ENCODE measurements around the gene NPBWR2. TPM values are rescaled to one million over a fixed set of nuclear protein-coding genes. Genes with fewer than 3 reads are reported as not detected.

NPBWR2 gene
- total and polyA plus RNA-seq, 4 donors: not detected

DNA sequence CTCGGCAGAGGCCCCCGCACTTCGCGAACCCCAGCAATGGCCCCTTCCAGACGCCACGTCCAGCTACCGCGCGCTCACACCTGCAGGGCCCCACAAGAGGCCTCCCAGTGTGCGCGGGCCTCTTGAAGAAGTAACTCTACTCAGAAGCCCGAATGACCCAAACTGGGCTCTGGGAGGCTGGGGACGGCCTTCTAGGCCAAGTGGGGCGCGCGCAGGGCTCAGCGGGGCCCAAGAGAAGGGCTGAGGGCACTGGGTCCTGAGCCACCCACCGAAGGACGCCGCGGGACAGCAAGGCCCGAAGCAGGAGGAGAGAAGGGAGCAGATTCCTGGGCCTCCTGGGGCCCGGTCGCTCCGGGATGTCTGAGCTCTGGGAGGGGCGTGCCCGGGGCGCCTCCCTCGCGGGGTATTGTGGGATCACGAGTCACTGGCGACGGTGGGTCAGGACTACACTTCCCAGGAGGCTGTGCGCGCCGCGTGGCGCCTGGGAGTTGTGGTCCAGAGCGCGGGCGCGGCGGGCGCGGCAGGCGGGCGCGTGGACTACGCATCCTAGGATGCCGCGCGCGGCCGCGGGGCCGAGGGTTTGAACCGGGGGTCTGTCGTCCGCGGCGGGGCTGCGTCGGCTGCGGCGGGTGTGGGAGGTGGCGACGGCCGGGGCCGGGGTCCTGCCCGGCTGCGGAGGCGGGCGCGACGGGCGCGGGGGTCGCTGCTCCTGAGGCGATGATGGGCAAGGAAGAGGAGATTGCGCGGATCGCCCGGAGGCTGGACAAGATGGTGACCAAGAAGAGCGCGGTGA, 44.6 kb downstream of the NPBWR2 start, which contains the start of gene TCEA2:
Gene TCEA2 (plus strand): TSS at position 603 of the 793 bp plus-strand sequence. CDS start 115 bp downstream, at position 718.
- Histone ChIP-seq H3K27ac (ENCODE audit: low read depth in 1 of 2, low read length in 2 of 2) (peak within 1 kb of the TSS; percentile 31 to 35), H3K9me3 (ENCODE audit: control insufficient read depth, low read length) (no peaks in the 10 kb centered on the region), H3K36me3 (ENCODE audit: control insufficient read depth in 1 of 2, insufficient read depth in 2 of 2, low read length in 1 of 2) (no peaks in the 10 kb centered on the region), H3K4me3 (ENCODE audit: low read length in 2 of 2) (peak within 1 kb of the TSS; percentile 74 to 79), H3K27me3 (ENCODE audit: control insufficient read depth in 1 of 2, insufficient read depth in 2 of 2, low read length in 1 of 2) (no peaks in the 10 kb centered on the region), H3K4me1 (ENCODE audit: control insufficient read depth in 1 of 2, insufficient read depth in 2 of 2, low read length in 2 of 2) (no peaks in the 10 kb centered on the region)
- DNase-seq: peak; percentile 99
- peak; percentile 96 for ATAC-seq (ENCODE audit: low FRiP score)
- WGBS, 2 donors: 4 to 5% methylated on average over 61 to 85 of the region's 85 CpGs
- intact Hi-C loops (cut with DNase I): loop anchor here in 1 of 2 donors (2.0 kb wide), 1 partner anchor 82 kb away; the partner anchor contains the start of gene PRPF6

DNA sequence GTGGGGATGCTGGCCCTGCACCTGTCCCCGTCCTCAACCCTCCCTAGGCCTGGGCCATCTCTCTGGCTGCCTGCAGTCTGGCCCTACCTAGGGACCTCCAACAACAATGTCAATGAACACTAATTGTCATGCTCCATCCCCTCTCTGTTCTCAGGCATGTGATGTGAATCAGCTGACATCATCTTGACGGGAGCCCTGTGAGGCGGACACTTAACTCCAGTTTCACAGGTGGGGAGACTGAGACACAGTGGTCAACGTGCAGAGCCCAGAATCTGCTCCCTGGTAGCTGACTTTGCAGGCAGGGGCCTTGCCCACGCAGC, 45.1 kb downstream of the NPBWR2 start:
- H3K9me3 ChIP-seq (ENCODE audit: control insufficient read depth, low read length): no peaks in the 10 kb centered on the region
- ATAC-seq (ENCODE audit: low FRiP score) (no peak), DNase-seq (no peak)
- WGBS, 2 donors: 49 to 57% methylated on average over 5 of the region's 5 CpGs
- no peak overlapping the region for H3K27ac ChIP-seq (ENCODE audit: low read depth in 1 of 2, low read length in 2 of 2)
- intact Hi-C loops (cut with DNase I): loop anchor here in 1 of 2 donors (2.0 kb wide), 1 partner anchor 81 kb away; the partner anchor contains the start of gene PRPF6
- H3K4me3 ChIP-seq (ENCODE audit: low read length in 2 of 2): no peak overlapping the region
- H3K27me3 ChIP-seq (ENCODE audit: control insufficient read depth in 1 of 2, insufficient read depth in 2 of 2, low read length in 1 of 2): no peaks in the 10 kb centered on the region
- H3K36me3 ChIP-seq (ENCODE audit: control insufficient read depth in 1 of 2, insufficient read depth in 2 of 2, low read length in 1 of 2): no peaks in the 10 kb centered on the region
- no peaks in the 10 kb centered on the region for H3K4me1 ChIP-seq (ENCODE audit: control insufficient read depth in 1 of 2, insufficient read depth in 2 of 2, low read length in 2 of 2)

DNA sequence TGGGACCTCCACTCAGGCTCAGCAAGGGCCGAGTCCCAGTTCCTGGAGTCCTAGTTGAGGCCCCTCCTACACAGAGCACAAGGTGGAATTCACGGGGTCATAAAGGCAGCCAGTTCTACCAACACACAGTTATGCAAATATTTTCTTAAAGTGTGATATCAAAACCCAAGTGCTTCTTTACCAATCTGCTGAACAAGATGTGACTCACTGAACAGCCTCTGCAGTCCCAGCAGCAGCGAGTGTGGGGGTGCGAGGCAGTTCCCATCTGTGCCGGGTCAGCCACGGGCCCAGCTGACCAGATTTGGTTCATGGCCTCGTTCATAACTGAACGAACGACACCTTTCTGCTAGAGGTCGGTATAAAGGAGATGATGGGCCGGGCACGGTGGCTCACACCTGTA, 48.8 kb downstream of the NPBWR2 start:
- H3K4me3 ChIP-seq (ENCODE audit: low read length in 2 of 2): no peak overlapping the region
- ATAC-seq (ENCODE audit: low FRiP score) (no peak), DNase-seq (no peak)
- intact Hi-C loops (cut with DNase I): no loop called here
- no peaks in the 10 kb centered on the region for H3K4me1 ChIP-seq (ENCODE audit: control insufficient read depth in 1 of 2, insufficient read depth in 2 of 2, low read length in 2 of 2)
- no peaks in the 10 kb centered on the region for H3K36me3 ChIP-seq (ENCODE audit: control insufficient read depth in 1 of 2, insufficient read depth in 2 of 2, low read length in 1 of 2)
- no peak overlapping the region for H3K27ac ChIP-seq (ENCODE audit: low read depth in 1 of 2, low read length in 2 of 2)
- no peaks in the 10 kb centered on the region for H3K27me3 ChIP-seq (ENCODE audit: control insufficient read depth in 1 of 2, insufficient read depth in 2 of 2, low read length in 1 of 2)
- H3K9me3 ChIP-seq (ENCODE audit: control insufficient read depth, low read length): no peaks in the 10 kb centered on the region
- 79 to 88% methylated on average over 12 of the region's 12 CpGs for WGBS, 2 donors

- ATAC-seq (ENCODE audit: low FRiP score) (peak; percentile 70), DNase-seq (peak; percentile 81 to 91)
- Histone ChIP-seq H3K4me1 (ENCODE audit: control insufficient read depth in 1 of 2, insufficient read depth in 2 of 2, low read length in 2 of 2) (no peaks in the 10 kb centered on the region), H3K36me3 (ENCODE audit: control insufficient read depth in 1 of 2, insufficient read depth in 2 of 2, low read length in 1 of 2) (no peaks in the 10 kb centered on the region), H3K4me3 (ENCODE audit: low read length in 2 of 2) (no peak overlapping the region), H3K27me3 (ENCODE audit: control insufficient read depth in 1 of 2, insufficient read depth in 2 of 2, low read length in 1 of 2) (no peaks in the 10 kb centered on the region), H3K27ac (ENCODE audit: low read depth in 1 of 2, low read length in 2 of 2) (no peak overlapping the region), H3K9me3 (ENCODE audit: control insufficient read depth, low read length) (no peaks in the 10 kb centered on the region)
- intact Hi-C loops (cut with DNase I): no loop called here
- WGBS, 2 donors: 39 to 41% methylated on average over 33 of the region's 33 CpGs
Observed at GRCh38 chr20:64057628-64058498, 49.5 kb downstream of the NPBWR2 start.

DNA sequence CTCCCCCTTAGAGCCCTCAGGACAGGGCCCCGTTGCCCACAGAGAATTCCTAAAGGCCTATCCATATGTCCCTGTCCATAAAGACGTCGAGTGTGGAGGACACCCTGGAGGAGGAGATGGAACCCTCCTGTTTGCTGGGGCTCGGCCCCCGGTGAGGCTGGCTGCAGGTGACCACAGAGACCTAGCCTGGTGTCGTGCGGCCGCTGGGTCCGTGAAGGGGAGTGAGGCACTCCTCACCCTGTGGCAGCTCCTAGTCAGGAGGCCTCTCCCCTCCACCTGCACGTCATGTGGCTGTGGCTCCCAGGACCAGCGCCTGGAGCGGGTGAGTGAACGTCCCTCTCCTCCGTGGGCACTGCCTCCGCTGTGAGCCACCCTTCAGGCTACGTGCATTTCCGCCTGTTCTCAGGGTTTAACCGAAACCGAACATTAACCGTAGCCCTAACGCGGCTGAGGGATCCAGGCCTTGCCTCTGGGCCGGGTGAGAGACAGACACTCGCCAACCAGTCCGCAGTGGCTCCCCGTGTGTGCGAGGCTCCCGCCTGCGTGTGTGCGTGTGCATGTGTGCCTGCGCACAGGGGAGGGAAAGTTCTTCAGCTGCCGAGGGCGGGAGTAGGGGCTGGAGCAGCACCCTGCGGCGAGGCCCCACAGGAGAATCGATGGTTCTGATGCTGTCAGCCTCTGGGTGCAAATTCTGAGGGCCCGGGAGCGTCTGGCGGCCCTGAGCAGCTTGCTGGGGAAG, 50.3 kb downstream of the NPBWR2 start:
- no peaks in the 10 kb centered on the region for H3K27me3 ChIP-seq (ENCODE audit: control insufficient read depth in 1 of 2, insufficient read depth in 2 of 2, low read length in 1 of 2)
- ATAC-seq (ENCODE audit: low FRiP score): no peak

DNA sequence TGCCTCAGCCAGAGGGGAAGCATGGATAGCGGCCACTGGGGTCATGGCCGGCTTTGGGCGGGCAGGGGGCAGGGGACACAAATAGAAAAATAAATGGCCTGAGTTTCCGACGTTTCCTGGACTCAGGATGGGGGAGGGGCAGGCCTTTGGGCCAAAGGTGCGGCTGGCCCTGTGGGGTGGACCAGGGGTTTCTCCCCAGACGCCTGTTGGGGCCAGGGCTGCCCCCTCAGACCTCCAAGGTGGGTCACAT, 50.8 kb downstream of the NPBWR2 start:
- no peaks in the 10 kb centered on the region for H3K9me3 ChIP-seq (ENCODE audit: control insufficient read depth, low read length)
- DNase-seq (no peak), ATAC-seq (ENCODE audit: low FRiP score) (no peak)
- WGBS, 2 donors: 52 to 65% methylated on average over 7 of the region's 7 CpGs
- intact Hi-C loops (cut with DNase I): no loop called here
- no peaks in the 10 kb centered on the region for H3K27me3 ChIP-seq (ENCODE audit: control insufficient read depth in 1 of 2, insufficient read depth in 2 of 2, low read length in 1 of 2)
- H3K36me3 ChIP-seq (ENCODE audit: control insufficient read depth in 1 of 2, insufficient read depth in 2 of 2, low read length in 1 of 2): no peaks in the 10 kb centered on the region
- H3K4me3 ChIP-seq (ENCODE audit: low read length in 2 of 2): no peak overlapping the region
- no peak overlapping the region for H3K27ac ChIP-seq (ENCODE audit: low read depth in 1 of 2, low read length in 2 of 2)
- H3K4me1 ChIP-seq (ENCODE audit: control insufficient read depth in 1 of 2, insufficient read depth in 2 of 2, low read length in 2 of 2): no peaks in the 10 kb centered on the region

More for the DNA sequence above, 50.3 kb downstream of the NPBWR2 start:
- H3K4me3 ChIP-seq (ENCODE audit: low read length in 2 of 2): no peak overlapping the region
- DNase-seq: no peak
- no peaks in the 10 kb centered on the region for H3K9me3 ChIP-seq (ENCODE audit: control insufficient read depth, low read length)
- no peaks in the 10 kb centered on the region for H3K36me3 ChIP-seq (ENCODE audit: control insufficient read depth in 1 of 2, insufficient read depth in 2 of 2, low read length in 1 of 2)
- H3K27ac ChIP-seq (ENCODE audit: low read depth in 1 of 2, low read length in 2 of 2): no peak overlapping the region
- no peaks in the 10 kb centered on the region for H3K4me1 ChIP-seq (ENCODE audit: control insufficient read depth in 1 of 2, insufficient read depth in 2 of 2, low read length in 2 of 2)
- 72 to 74% methylated on average over 38 to 39 of the region's 39 CpGs for WGBS, 2 donors
- intact Hi-C loops (cut with DNase I): no loop called here

DNA sequence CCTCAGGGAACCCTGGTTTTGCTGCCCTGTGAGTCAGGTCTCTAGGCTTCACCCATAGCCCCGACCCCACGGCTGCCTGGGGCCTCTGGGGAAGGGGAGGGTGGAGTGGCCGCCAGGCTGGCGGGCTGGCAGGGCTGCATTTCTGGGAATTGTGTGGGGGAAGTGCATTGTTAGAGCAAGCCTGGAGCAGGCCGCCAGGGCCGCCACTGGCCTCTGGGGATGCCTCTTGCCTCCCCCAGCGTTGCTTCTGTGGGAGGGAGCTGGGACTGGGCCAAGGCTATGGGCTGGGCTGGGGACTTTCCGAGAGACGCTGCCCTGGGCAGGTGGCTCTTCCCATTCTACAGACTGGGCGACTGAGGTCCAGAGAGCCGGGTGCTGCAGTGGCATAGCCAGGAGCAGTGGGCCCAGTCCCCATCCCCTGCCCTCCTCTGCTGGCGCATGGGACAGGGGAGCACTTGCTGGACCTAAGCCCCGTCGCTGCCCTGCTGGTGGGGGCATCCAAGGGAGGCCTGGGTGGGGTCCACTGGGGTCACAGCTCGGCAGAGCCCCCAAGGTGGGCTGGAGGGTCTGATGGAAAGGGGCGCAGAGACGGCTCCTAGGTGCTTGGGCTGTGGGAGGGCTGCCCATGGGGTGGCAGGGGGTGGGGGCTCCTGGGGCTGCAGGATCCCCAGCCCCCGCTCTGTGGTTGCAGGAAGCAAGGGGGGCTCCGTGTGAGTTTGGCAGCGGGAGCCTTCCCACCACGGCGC, 51.3 kb downstream of the NPBWR2 start:
- Histone ChIP-seq H3K4me3 (ENCODE audit: low read length in 2 of 2) (no peak overlapping the region), H3K36me3 (ENCODE audit: control insufficient read depth in 1 of 2, insufficient read depth in 2 of 2, low read length in 1 of 2) (no peaks in the 10 kb centered on the region), H3K4me1 (ENCODE audit: control insufficient read depth in 1 of 2, insufficient read depth in 2 of 2, low read length in 2 of 2) (no peaks in the 10 kb centered on the region), H3K9me3 (ENCODE audit: control insufficient read depth, low read length) (no peaks in the 10 kb centered on the region), H3K27ac (ENCODE audit: low read depth in 1 of 2, low read length in 2 of 2) (no peak overlapping the region), H3K27me3 (ENCODE audit: control insufficient read depth in 1 of 2, insufficient read depth in 2 of 2, low read length in 1 of 2) (no peaks in the 10 kb centered on the region)
- intact Hi-C loops (cut with DNase I): no loop called here
- DNase-seq (no peak), ATAC-seq (ENCODE audit: low FRiP score) (peak; percentile 9)
- WGBS, 2 donors: 30 to 37% methylated on average over 21 to 22 of the region's 22 CpGs

DNA sequence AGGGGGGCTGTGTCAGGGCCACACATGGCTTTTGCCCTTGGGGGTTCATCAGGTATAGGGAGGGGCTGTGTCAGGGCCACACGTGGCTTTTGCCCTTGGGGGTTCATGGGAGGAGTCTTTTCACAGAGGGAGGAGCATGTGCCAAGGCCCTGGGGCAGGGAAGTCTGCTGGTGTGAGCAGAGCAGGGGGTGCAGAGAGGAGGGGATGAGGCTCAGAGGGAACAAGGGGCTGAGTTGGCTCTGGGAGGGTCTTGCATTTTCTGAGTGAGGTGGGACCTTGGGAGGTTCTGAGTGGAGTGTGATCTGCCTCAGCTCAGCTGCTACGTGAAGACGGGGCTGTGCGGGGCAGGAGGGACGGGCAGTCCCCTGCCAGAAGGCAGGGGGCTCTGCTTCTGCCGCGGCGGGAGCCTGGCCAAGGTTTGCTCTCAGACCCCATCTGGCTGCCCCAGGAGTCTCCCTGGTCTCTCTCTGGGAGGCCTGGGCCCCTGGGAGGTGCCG, 51.9 kb downstream of the NPBWR2 start:
- no peaks in the 10 kb centered on the region for H3K27me3 ChIP-seq (ENCODE audit: control insufficient read depth in 1 of 2, insufficient read depth in 2 of 2, low read length in 1 of 2)
- DNase-seq (no peak), ATAC-seq (ENCODE audit: low FRiP score) (no peak)
- intact Hi-C loops (cut with DNase I): no loop called here
- no peaks in the 10 kb centered on the region for H3K4me1 ChIP-seq (ENCODE audit: control insufficient read depth in 1 of 2, insufficient read depth in 2 of 2, low read length in 2 of 2)
- 52 to 53% methylated on average over 9 of the region's 9 CpGs for WGBS, 2 donors
- H3K9me3 ChIP-seq (ENCODE audit: control insufficient read depth, low read length): no peaks in the 10 kb centered on the region
- H3K4me3 ChIP-seq (ENCODE audit: low read length in 2 of 2): no peak overlapping the region
- H3K36me3 ChIP-seq (ENCODE audit: control insufficient read depth in 1 of 2, insufficient read depth in 2 of 2, low read length in 1 of 2): no peaks in the 10 kb centered on the region
- no peak overlapping the region for H3K27ac ChIP-seq (ENCODE audit: low read depth in 1 of 2, low read length in 2 of 2)
